Glutamatergic neuron (in vitro differentiated cells): ENCODE measurements around the gene GALNT13. TPM values are rescaled to one million over a fixed set of nuclear protein-coding genes. Genes with fewer than 3 reads are reported as not detected.

Source experiments
- DNase-seq: peaks from one replicate; pipeline ENCODE4 v3.0.0; 2022
- H3K27ac Mint-ChIP-seq: one replicate; pipeline ENCODE4 v1.8.0; 2020; ENCODE audit warnings: mild to moderate bottlenecking, mixed read lengths, inconsistent platforms; ENCODE audit not compliant: unreplicated experiment
- H3K27me3 Mint-ChIP-seq: one replicate; pipeline ENCODE4 v1.8.0; 2020; ENCODE audit warnings: mild to moderate bottlenecking, moderate library complexity, mixed read lengths, inconsistent platforms; ENCODE audit not compliant: unreplicated experiment
- H3K36me3 Mint-ChIP-seq: one replicate; pipeline ENCODE4 v1.8.0; 2020; ENCODE audit warnings: mild to moderate bottlenecking, mixed read lengths, inconsistent platforms; ENCODE audit not compliant: unreplicated experiment
- H3K4me1 Mint-ChIP-seq: one replicate; pipeline ENCODE4 v1.8.0; 2020; ENCODE audit warnings: mild to moderate bottlenecking, low read depth, mixed read lengths, inconsistent platforms; ENCODE audit not compliant: unreplicated experiment
- H3K4me3 Mint-ChIP-seq: one replicate; pipeline ENCODE4 v1.8.0; 2020; ENCODE audit warnings: mild to moderate bottlenecking, mixed read lengths, inconsistent platforms; ENCODE audit not compliant: unreplicated experiment
- H3K9me3 Mint-ChIP-seq: one replicate; pipeline ENCODE4 v1.8.0; 2020; ENCODE audit warnings: mild to moderate bottlenecking, moderate library complexity, mixed read lengths, inconsistent platforms; ENCODE audit not compliant: unreplicated experiment
- CTCF ChIP-seq: fragments of 200-600 bp; sonication (generic); IDR thresholded peaks from one replicate; pipeline ENCODE4 v1.5.0; 2021; ENCODE audit not compliant: partially characterized antibody, unreplicated experiment
- total RNA-seq: library from RNA; stranded (reverse); fragmentation: NEBNext Ultra II Directional; extraction: Animal tissue kit (Norgen Biotek cat#: 25700); gene quantifications from one replicate; pipeline ENCODE4 v1.2.1, GENCODE V29; 2021; ENCODE audit not compliant: unreplicated experiment

The GALNT13 gene
- total RNA-seq, 1 donor from 2014 or later = 5.5 TPM

GRCh38 chr2:154336201-154336600 lies 464.5 kb downstream of the GALNT13 start:
- no peak overlapping the region for H3K4me3 Mint-ChIP-seq
- TF ChIP-seq CTCF = no peak
- H3K36me3 Mint-ChIP-seq = no peaks in the 10 kb centered on the region
- no peak overlapping the region for H3K27ac Mint-ChIP-seq
- H3K27me3 Mint-ChIP-seq = no peaks in the 10 kb centered on the region
- no peak for DNase-seq
- H3K9me3 Mint-ChIP-seq = no peaks in the 10 kb centered on the region
- H3K4me1 Mint-ChIP-seq = peaks cover 2% of the 10 kb centered on the region

GRCh38 chr2:154338352-154338967 lies 466.7 kb downstream of the GALNT13 start:
- DNase-seq = no peak
- Mint-ChIP-seq H3K4me1 (peaks cover 2% of the 10 kb centered on the region), H3K9me3 (no peaks in the 10 kb centered on the region), H3K27ac (no peak overlapping the region), H3K4me3 (no peak overlapping the region), H3K36me3 (no peaks in the 10 kb centered on the region), H3K27me3 (no peaks in the 10 kb centered on the region)
- TF ChIP-seq CTCF = no peak

GRCh38 chr2:154343282-154343681 lies 471.6 kb downstream of the GALNT13 start:
- no peak overlapping the region for H3K27ac Mint-ChIP-seq
- H3K4me1 Mint-ChIP-seq = peaks cover 1% of the 10 kb centered on the region
- DNase-seq = no peak
- H3K36me3 Mint-ChIP-seq = no peaks in the 10 kb centered on the region
- no peak overlapping the region for H3K4me3 Mint-ChIP-seq
- H3K9me3 Mint-ChIP-seq = no peaks in the 10 kb centered on the region
- no peaks in the 10 kb centered on the region for H3K27me3 Mint-ChIP-seq
- no peak for TF ChIP-seq CTCF

- H3K27ac Mint-ChIP-seq = no peak overlapping the region
- H3K4me3 Mint-ChIP-seq = no peak overlapping the region
These were observed 479.2 kb downstream of the GALNT13 start for GRCh38 chr2:154350911-154351310.

More at GRCh38 chr2:154350911-154351310, 479.2 kb downstream of the GALNT13 start:
- no peak for TF ChIP-seq CTCF
- DNase-seq = no peak
- H3K36me3 Mint-ChIP-seq = no peaks in the 10 kb centered on the region
- no peaks in the 10 kb centered on the region for H3K9me3 Mint-ChIP-seq
- no peaks in the 10 kb centered on the region for H3K4me1 Mint-ChIP-seq
- H3K27me3 Mint-ChIP-seq = no peaks in the 10 kb centered on the region
